K562 treated with DMSO at 1 percent for 4 hours (cell line): ENCODE measurements around the gene PMEL. TPM values are rescaled to one million over a fixed set of nuclear protein-coding genes. Genes with fewer than 3 reads are reported as not detected.

Source experiments
- total RNA-seq: library from RNA; unstranded; fragments of 300-600 nt; gene quantifications from 2 replicates; pipeline ENCODE4 v1.2.3, GENCODE V29; 2022; ENCODE audit not compliant: insufficient read depth

The PMEL gene
- 3.4 and 4.0 TPM in 2 replicates for total RNA-seq

DNA sequence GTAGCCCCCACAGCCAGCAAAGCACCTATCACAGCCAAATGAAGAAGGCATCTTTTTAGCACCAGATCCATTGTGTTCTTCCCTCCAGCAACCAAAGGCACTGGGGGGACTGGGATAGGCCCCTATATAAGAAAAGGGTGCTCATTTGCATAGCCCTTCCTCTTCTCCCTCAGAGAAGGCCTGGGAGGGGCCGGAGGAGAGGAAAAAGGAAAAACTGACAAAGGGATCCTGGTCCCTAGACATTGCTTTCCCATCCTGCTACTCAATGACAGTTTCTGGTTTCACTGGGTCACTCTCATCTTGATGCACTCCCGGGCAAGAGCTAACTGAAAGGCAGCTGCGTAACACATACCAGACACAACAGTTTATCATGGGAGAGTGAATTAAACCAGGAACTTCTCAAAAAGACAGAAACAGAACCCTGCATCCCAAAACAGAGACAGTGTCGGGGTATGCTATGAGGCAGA lies at the start of gene PMEL:
PMEL (minus strand) TSS at position 102 of the 467 bp plus-strand sequence; CDS start at position 71, 31 bp downstream.

GRCh38 chr12:55996715-55997534 lies 31.1 kb upstream of the PMEL start, which contains the start of gene SUOX:
Gene SUOX, plus strand, starts transcription at chr12:55997276. Its CDS starts 4,946 bp downstream, at chr12:56002222.

GRCh38 chr12:55973599-55974307 lies 7.9 kb upstream of the PMEL start, which contains the start of gene RAB5B:
Gene RAB5B, plus strand, starts transcription at chr12:55974078. Its CDS starts 12,883 bp downstream, at chr12:55986961.

GRCh38 chr12:55966408-55967281 lies 803 bp upstream of the PMEL start, which contains the start of gene CDK2:
Gene CDK2, plus strand, starts transcription at chr12:55966830. Its CDS starts 179 bp downstream, at chr12:55967009.

GRCh38 chr12:55930771-55931316 lies 35.0 kb downstream of the PMEL start, which contains the start of gene DGKA:
Gene DGKA, plus strand, starts transcription at chr12:55931162. Its CDS starts 5,342 bp downstream, at chr12:55936504.

GRCh38 chr12:55927588-55928502 lies 38.0 kb downstream of the PMEL start, which contains the start of gene PYM1:
Gene PYM1, minus strand, starts transcription at chr12:55927894. Its CDS starts 133 bp downstream, at chr12:55927761.

Other genes with a start within 250 kb of the PMEL start
- 54.8 and 73.4 TPM in 2 replicates for gene BLOC1S1, start 250.0 kb downstream of the PMEL start, total RNA-seq
- 1.5 TPM in 1 of 2 replicates, not detected in the other for gene RDH5, start 245.6 kb downstream of the PMEL start, total RNA-seq
- 1,114 and 1,204 TPM in 2 replicates for gene CD63, start 237.0 kb downstream of the PMEL start, total RNA-seq
- 7.7 and 11.9 TPM in 2 replicates for gene GDF11, start 222.9 kb downstream of the PMEL start, total RNA-seq
- gene SARNP, start 148.3 kb downstream of the PMEL start, total RNA-seq = 85.8 and 102 TPM in 2 replicates
- gene ORMDL2, start 148.0 kb downstream of the PMEL start, total RNA-seq = 9.1 and 13.5 TPM in 2 replicates
- gene DNAJC14, start 136.5 kb downstream of the PMEL start, total RNA-seq = 9.9 and 12.9 TPM in 2 replicates
- 0.93 and 1.1 TPM in 2 replicates for gene MMP19, start 123.1 kb downstream of the PMEL start, total RNA-seq
- gene PYM1, start 38.1 kb downstream of the PMEL start, total RNA-seq = 29.5 and 32.9 TPM in 2 replicates
- 8.3 and 12.0 TPM in 2 replicates for gene DGKA, start 34.9 kb downstream of the PMEL start, total RNA-seq
- 80.9 and 130 TPM in 2 replicates for gene CDK2, start 788 bp upstream of the PMEL start, total RNA-seq
- 25.8 and 33.8 TPM in 2 replicates for gene RAB5B, start 8.0 kb upstream of the PMEL start, total RNA-seq
- gene SUOX, start 31.2 kb upstream of the PMEL start, total RNA-seq = 13.9 and 18.6 TPM in 2 replicates
- gene IKZF4, start 55.0 kb upstream of the PMEL start, total RNA-seq = 11.4 and 12.3 TPM in 2 replicates
- gene RPS26, start 75.9 kb upstream of the PMEL start, total RNA-seq = 352 and 360 TPM in 2 replicates
- gene ERBB3, start 114.1 kb upstream of the PMEL start, total RNA-seq = 6.1 and 6.8 TPM in 2 replicates
- 175 and 187 TPM in 2 replicates for gene PA2G4, start 138.5 kb upstream of the PMEL start, total RNA-seq
- gene RPL41, start 150.6 kb upstream of the PMEL start, total RNA-seq = 4,679 and 5,235 TPM in 2 replicates
- 1.8 and 1.9 TPM in 2 replicates for gene ZC3H10, start 152.2 kb upstream of the PMEL start, total RNA-seq
- gene ESYT1, start 162.2 kb upstream of the PMEL start, total RNA-seq = 167 and 178 TPM in 2 replicates
- 61.3 and 61.4 TPM in 2 replicates for gene MYL6B, start 186.5 kb upstream of the PMEL start, total RNA-seq
- gene MYL6, start 192.3 kb upstream of the PMEL start, total RNA-seq = 924 and 1,005 TPM in 2 replicates
- 60.1 and 67.3 TPM in 2 replicates for gene SMARCC2, start 223.4 kb upstream of the PMEL start, total RNA-seq